HG03103 (cell line): ENCODE measurements around the gene KRT86.
"Not testable (repeated sequence)": the region's sequence is repeated elsewhere in the genome, so short reads cannot be mapped to it uniquely, and the experiment has no call there.

Source experiments
- ATAC-seq: cut with Tn5 transposase; IDR thresholded peaks from one replicate; pipeline ENCODE4 v1.9.1; 2021; ENCODE audit warnings: low read depth; ENCODE audit not compliant: unreplicated experiment

KRT86 gene

GRCh38 chr12:52238207-52238840 is 36.1 kb upstream of the KRT86 start:
- no peak for ATAC-seq

- no peak for ATAC-seq
Measured at GRCh38 chr12:52238916-52239646, 35.4 kb upstream of the KRT86 start.

- no peak for ATAC-seq
Measured at GRCh38 chr12:52239767-52240166, 34.7 kb upstream of the KRT86 start.

GRCh38 chr12:52240247-52240646 is 34.2 kb upstream of the KRT86 start:
- not testable (repeated sequence) for ATAC-seq

GRCh38 chr12:52241205-52241842 is 33.1 kb upstream of the KRT86 start:
- no peak for ATAC-seq

GRCh38 chr12:52242442-52243258 is 31.8 kb upstream of the KRT86 start:
- ATAC-seq, result no peak

- no peak for ATAC-seq
Measured at GRCh38 chr12:52243259-52243855, 31.1 kb upstream of the KRT86 start.

- ATAC-seq, result peak; percentile 74
Measured at GRCh38 chr12:52243856-52244614, 30.4 kb upstream of the KRT86 start.

- ATAC-seq, result no peak
Measured at GRCh38 chr12:52244615-52244994, 29.8 kb upstream of the KRT86 start.

- ATAC-seq, result no peak
Measured at GRCh38 chr12:52245259-52245961, 29.0 kb upstream of the KRT86 start.

GRCh38 chr12:52245962-52246569 is 28.4 kb upstream of the KRT86 start:
- no peak for ATAC-seq

- ATAC-seq, result no peak
Measured at GRCh38 chr12:52246720-52247621, 27.5 kb upstream of the KRT86 start.

GRCh38 chr12:52247622-52248540 is 26.6 kb upstream of the KRT86 start:
- ATAC-seq, result no peak

GRCh38 chr12:52248541-52249461 is 25.6 kb upstream of the KRT86 start:
- ATAC-seq, result no peak

- ATAC-seq, result no peak
Measured at GRCh38 chr12:52249511-52250047, 24.9 kb upstream of the KRT86 start.
